ENCODE measurements around the gene ITPR1.
"Not testable (repeated sequence)": the region's sequence is repeated elsewhere in the genome, so short reads cannot be mapped to it uniquely, and the experiment has no call there.

ITPR1 gene

GRCh38 chr3:4596612-4597011, 103.5 kb downstream of the ITPR1 start:
- DNase-seq (ENCODE audit: low read depth, low spot score), result no peak

- no peak for DNase-seq (ENCODE audit: low read depth, low spot score)
These were observed 104.2 kb downstream of the ITPR1 start for GRCh38 chr3:4597208-4597985.

GRCh38 chr3:4598232-4598631, 105.1 kb downstream of the ITPR1 start:
- not testable (repeated sequence) for DNase-seq (ENCODE audit: low read depth, low spot score)

- no peak for DNase-seq (ENCODE audit: low read depth, low spot score)
These were observed 106.5 kb downstream of the ITPR1 start for GRCh38 chr3:4599612-4600011.

- no peak for DNase-seq (ENCODE audit: low read depth, low spot score)
These were observed 107.3 kb downstream of the ITPR1 start for GRCh38 chr3:4600493-4600892.

DNA sequence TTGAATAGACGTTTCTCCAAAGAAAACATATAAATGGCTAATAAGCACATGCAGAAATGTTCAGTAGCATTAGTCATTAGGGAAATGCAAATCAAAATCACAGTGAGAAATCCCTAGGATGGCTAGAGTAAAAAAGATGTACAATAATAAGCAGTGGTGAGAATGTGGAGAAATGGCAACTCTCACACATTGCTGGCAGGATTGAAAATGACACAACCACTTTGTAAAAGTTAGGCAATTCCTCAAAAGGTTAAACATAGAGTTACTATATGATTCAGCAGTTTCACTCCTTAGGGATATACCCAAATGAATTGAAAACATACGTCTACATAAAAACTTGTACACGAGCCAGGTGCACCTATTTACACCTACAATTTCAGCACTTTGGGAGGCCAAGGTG, 108.7 kb downstream of the ITPR1 start:
- no peak for DNase-seq (ENCODE audit: low read depth, low spot score)

GRCh38 chr3:4604693-4605092, 111.5 kb downstream of the ITPR1 start:
- DNase-seq (ENCODE audit: low read depth, low spot score), result no peak

DNA sequence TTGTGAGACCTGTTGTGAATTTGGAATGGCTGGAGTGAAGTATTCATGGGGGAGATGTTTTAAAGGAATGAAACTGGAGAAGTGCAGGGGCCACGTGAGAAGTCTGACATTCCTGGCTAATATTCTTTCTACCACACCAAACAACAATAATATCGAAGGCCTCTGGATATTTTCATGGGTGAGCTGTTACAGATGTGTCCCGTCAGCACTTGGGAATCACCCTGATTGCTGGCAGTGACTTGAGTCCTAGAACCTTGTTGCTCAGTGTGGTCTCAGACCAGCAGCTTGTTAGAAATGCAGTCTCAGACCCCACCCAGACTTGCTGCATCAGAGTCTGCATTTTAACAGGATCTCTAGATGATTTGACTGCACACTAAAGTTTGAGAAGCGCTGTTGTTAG, 113.8 kb downstream of the ITPR1 start:
- no peak for DNase-seq (ENCODE audit: low read depth, low spot score)

DNA sequence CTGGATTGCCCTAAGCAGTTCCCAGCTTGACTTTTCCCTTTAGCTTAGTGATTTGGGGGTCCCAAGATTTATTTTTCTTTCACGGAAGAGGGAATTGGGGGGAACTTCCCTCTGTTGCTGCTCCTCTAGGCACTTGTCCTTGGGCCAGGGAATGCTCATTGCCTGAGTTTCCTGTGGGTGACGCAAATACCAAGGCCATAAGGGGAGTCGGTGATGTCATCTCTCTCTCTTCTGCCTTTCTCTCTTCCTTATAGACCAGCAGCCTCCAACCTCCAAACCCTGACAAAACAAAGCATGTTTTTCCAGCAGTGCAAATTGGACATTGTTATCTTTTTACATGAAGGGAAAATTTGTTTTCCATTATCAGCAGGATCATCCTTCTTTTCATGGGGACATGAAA, 120.2 kb downstream of the ITPR1 start:
- DNase-seq (ENCODE audit: low read depth, low spot score), result no peak

DNA sequence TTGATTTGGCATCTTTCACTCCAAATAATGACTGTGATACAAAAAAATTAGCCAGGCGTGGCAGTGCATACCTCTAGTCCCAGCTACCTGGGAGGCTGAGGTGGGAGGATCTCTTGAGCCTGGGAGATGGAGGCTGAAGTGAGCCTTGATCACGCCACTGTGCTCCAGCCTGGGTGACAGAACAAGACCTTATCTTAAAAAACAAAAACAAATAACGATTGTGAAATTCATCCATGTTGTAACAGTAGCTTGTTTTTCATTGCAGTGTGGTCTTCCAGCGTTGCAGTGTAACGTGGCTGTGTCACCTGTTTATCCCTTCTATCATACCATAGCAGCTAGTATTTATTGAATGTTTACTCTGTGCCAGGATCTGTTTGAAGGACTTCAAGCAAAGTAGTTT, 120.9 kb downstream of the ITPR1 start:
- no peak for DNase-seq (ENCODE audit: low read depth, low spot score)

DNA sequence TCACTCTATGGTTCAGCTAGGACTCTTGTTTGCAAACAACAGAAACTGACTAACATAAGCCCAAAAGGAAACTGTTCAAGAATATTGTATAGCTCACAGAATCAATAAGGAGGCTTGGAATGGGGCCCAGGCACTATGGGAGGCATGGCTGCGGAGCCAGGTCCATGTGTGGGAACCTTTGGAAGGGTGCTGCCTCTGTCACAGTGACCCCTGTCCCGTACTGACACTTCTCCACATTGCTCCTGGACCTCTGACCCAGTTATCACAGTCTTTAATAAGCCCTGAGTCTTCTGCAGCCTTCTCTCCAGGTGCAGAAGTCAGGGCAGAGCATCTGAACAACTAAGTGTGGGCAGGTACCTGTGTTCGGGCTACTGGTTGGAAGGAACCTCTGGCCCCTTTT, 121.8 kb downstream of the ITPR1 start:
- no peak for DNase-seq (ENCODE audit: low read depth, low spot score)

- DNase-seq (ENCODE audit: low read depth, low spot score), result no peak
These were observed 122.6 kb downstream of the ITPR1 start for GRCh38 chr3:4615750-4616149.

DNA sequence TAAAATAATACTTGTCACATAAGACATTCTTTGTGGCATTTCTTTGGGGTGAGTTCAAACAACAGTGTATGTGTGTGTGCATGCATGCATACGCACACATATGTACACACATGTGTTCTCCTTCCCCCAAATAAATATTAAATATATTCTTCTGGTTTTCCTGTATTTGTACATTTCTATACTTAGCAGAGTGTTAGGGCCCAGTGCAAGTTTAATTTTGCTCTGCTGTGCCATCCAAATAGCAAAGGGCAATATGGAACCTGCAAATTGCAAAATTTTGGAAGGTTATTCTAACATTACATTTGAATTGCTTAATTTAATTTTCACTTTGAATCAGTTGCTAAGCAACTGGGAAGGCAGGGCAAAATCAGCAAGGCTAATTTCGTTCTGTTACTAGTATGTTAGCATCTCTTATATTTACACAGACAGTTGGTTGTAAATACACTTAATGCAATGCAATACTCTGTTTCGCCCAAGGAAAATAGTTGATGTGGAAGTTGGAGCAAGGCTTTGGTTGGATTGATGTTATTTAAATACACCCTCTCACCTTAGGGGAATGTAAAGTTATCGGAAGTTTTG, 130.4 kb downstream of the ITPR1 start:
- no peak for DNase-seq (ENCODE audit: low read depth, low spot score)

GRCh38 chr3:4627651-4628375, 134.7 kb downstream of the ITPR1 start:
- DNase-seq (ENCODE audit: low read depth, low spot score), result no peak

- no peak for DNase-seq (ENCODE audit: low read depth, low spot score)
These were observed 136.2 kb downstream of the ITPR1 start for GRCh38 chr3:4629095-4630007.

- peak; percentile 20 for DNase-seq (ENCODE audit: low read depth, low spot score)
These were observed 140.2 kb downstream of the ITPR1 start for GRCh38 chr3:4633078-4634004.

DNA sequence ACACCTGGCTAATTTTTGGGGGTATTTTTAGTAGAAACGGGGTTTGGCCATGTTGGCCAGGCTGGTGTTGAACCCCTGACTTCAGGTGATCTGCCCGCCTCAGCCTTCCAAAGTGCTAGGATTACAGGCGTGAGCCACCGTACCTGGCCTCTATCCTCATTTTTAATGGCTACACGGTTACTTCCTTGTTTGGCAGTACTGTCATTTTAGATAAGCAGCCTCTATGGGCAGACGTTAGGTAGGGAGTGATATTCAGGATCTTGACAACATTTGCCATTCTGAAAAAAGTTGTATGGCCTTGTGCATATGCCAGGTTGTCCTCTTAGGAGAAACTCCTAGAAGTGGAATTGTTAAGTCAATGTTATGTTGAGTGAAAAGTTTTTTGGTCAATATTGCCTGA, 141.7 kb downstream of the ITPR1 start:
- no peak for DNase-seq (ENCODE audit: low read depth, low spot score)

DNA sequence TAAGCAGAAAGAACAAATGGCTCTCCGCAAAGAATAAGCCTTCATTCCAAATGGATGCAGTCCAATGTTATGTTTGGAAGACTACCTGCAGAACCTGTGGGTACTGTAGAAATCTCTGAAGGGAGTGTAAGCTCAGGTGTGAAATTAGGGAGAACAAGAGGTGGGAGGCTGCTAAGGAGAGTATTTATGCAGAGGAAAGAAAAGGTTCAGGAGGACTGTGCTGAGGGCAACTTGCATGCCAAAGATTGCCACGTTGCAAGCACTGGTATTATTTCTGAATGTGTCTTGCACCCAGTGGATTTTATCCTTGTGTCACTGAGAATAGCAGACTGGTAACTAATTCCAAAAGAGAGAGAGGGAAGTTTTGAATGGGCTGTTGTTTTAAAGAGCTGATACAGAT, 144.1 kb downstream of the ITPR1 start:
- no peak for DNase-seq (ENCODE audit: low read depth, low spot score)

DNA sequence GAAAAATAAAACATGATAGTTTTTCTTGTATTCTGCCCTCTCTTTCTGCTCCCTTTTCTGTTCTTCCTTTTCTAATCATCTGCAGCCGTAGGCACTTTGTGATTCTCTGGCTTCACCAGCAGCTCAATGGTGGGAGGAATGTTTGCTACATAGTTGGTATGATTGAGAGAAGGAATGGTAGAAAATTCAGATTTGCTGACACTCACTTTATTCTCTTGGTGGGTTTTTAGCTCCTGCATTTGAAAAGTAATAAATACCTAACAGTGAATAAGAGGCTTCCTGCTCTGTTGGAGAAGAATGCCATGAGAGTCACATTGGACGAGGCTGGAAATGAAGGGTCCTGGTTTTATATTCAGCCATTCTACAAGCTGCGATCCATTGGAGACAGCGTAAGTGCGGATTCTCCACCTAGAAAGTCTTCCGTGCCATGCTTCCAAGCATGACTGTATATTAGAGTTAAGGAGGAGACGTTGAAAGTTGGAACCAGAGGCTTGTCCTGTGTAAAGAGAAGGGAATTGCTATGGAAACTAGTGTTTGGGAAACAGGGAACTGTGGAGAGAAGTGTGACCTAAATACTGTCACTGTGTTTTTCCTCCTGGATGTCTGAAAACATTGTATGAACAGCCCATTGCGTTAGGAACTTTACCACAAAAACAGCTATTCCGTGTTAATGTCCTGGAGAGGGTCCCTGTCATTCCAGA, 148.9 kb downstream of the ITPR1 start:
- DNase-seq (ENCODE audit: low read depth, low spot score), result no peak

DNA sequence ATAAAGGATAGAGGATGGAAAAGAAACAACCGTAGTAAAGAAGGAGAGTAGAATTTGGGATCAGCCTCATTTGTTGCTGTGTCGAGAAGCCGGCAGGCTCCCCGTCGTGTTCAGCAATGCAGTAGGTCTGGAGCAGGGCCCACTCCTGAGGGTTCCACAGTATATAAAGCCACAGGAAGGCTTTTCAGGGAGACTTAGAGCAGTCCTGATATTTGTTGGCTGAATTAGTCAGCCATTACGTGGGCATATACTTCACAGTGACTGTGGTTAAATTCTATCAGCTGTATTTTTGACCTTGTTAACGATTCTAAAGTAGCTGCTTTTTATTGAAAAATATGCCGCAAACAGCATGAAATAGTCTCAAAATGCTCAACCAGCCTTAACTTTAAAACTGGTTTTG, 149.5 kb downstream of the ITPR1 start:
- DNase-seq (ENCODE audit: low read depth, low spot score), result no peak
